K562 (cell line): Measurements from ENCODE around the gene JMY. TPM values are rescaled to one million over a fixed set of nuclear protein-coding genes. Genes with fewer than 3 reads are reported as not detected.

Experiments used
- ATAC-seq: fragments of 200-7000 bp; cut with Tn5 transposase; 3 replicates; pipeline ENCODE4 v1.9.1; 2020; ENCODE audit warnings: moderate library complexity
- BruUV-seq: library from RNA; stranded (reverse); fragments of 400-500 nt; replicated peaks from 2 replicates; lab custom pipeline; 2021; lab: Mats Ljungman, UMichigan
- CTCF ChIA-PET: fragments of 300-600 bp; formaldehyde crosslinking; extraction: SDS; loops from one replicate; lab custom pipeline; 2021; ENCODE audit warnings: low intra/inter-chr PET ratio; lab: Yijun Ruan, JAX
- POLR2A ChIA-PET: fragments of 300-600, 350-650 bp; sonication (Branson Sonifier 250); formaldehyde crosslinking; extraction: SDS; loops from one replicate; lab custom pipeline; 2021; ENCODE audit warnings: antibody characterized with exemption, inconsistent platforms; lab: Yijun Ruan, JAX
- DNase-seq, 4 experiments: peaks; one replicate each; pipeline versions ENCODE4 v3.0.0 to v3.0.0-alpha.2; 2011 to 2018; ENCODE audit warnings: low spot score in 3 of 4, mixed read lengths in 3 of 4; ENCODE audit errors: extremely low read depth in 1 of 4
- FAIRE-seq: peaks from 2 replicates; lab custom pipeline; 2011; peaks lifted over from hg19 to GRCh38; lab: Jason Lieb, UNC
- H2AFZ ChIP-seq: 2 replicates; pipeline ENCODE4 v1.6.0; 2011; ENCODE audit warnings: low read depth, low read length, control low read depth, inconsistent platforms
- H3K27ac ChIP-seq: fragments of 200-600 bp; 3 replicates; pipeline ENCODE4 v1.8.0; 2011; ENCODE audit warnings: low read depth, mild to moderate bottlenecking, control low read depth, inconsistent platforms, low read length, moderate library complexity, mixed read lengths; ENCODE audit errors: extremely low read depth
- H3K27me3 ChIP-seq, 2 experiments: fragments of 300-600 bp in 1 of 2; 2 replicates in 1 of 2; 3 replicates in 1 of 2; pipeline versions ENCODE4 v1.6.0 to v1.8.0; 2011; ENCODE audit warnings: inconsistent platforms in 2 of 2, low read length in 2 of 2, mild to moderate bottlenecking in 1 of 2, mixed read lengths in 1 of 2, moderate library complexity in 1 of 2; ENCODE audit not compliant: control insufficient read depth in 2 of 2, insufficient read depth in 2 of 2
- H3K36me3 ChIP-seq: fragments of 300-600 bp; 3 replicates; pipeline ENCODE4 v1.8.0; 2011; ENCODE audit warnings: mild to moderate bottlenecking, low read length, inconsistent platforms; ENCODE audit not compliant: control insufficient read depth, insufficient read depth
- H3K4me1 ChIP-seq, 2 experiments: fragments of 200-600 bp in 1 of 2; replicated peaks in 1 of 2; 2 replicates in 1 of 2; 3 replicates in 1 of 2; pipeline versions ENCODE4 v1.5.1 to v1.8.0; 2011; ENCODE audit warnings: inconsistent platforms in 2 of 2, low read length in 2 of 2, mild to moderate bottlenecking in 1 of 2, mixed read lengths in 1 of 2, moderate library complexity in 1 of 2; ENCODE audit not compliant: control insufficient read depth in 2 of 2, insufficient read depth in 2 of 2
- H3K4me2 ChIP-seq: 2 replicates; pipeline ENCODE4 v1.6.1; 2011; ENCODE audit warnings: low read length, control low read depth, inconsistent platforms, mixed read lengths; ENCODE audit not compliant: insufficient read depth
- H3K4me3 ChIP-seq: fragments of 200-600 bp; sonication (generic), shearing (Covaris generic); 2 replicates; pipeline ENCODE4 v1.5.1; 2016; ENCODE audit warnings: control low read depth, inconsistent platforms
- H3K79me2 ChIP-seq: fragments of 200-600 bp; 3 replicates; pipeline ENCODE4 v1.8.0; 2011; ENCODE audit warnings: low read length, inconsistent platforms; ENCODE audit not compliant: control insufficient read depth, insufficient read depth
- H3K9ac ChIP-seq, 2 experiments: 2 replicates each; pipeline versions ENCODE4 v1.6.0 to v1.6.1; 2011; ENCODE audit warnings: low read depth in 2 of 2, low read length in 2 of 2, control low read depth in 1 of 2, inconsistent platforms in 1 of 2, mild to moderate bottlenecking in 1 of 2, mixed read lengths in 1 of 2; ENCODE audit not compliant: insufficient read depth in 1 of 2
- H3K9me1 ChIP-seq: one replicate; pipeline ENCODE4 v1.6.0; 2011; ENCODE audit warnings: inconsistent platforms, mild to moderate bottlenecking, low read length, moderate library complexity; ENCODE audit not compliant: control insufficient read depth, insufficient read depth
- H3K9me3 ChIP-seq: replicated peaks from 2 replicates; pipeline ENCODE4 v1.5.1; 2011; ENCODE audit warnings: low read depth, low read length, inconsistent platforms; ENCODE audit not compliant: control insufficient read depth, insufficient read depth
- H4K20me1 ChIP-seq: replicated peaks from 2 replicates; pipeline ENCODE4 v1.6.1; 2011; ENCODE audit warnings: low read length, inconsistent platforms, mixed read lengths; ENCODE audit not compliant: control insufficient read depth, insufficient read depth
- CHD2 ChIP-seq: IDR thresholded peaks from 2 replicates; pipeline ENCODE4 v1.6.1; 2011; ENCODE audit warnings: low read depth, low read length
- ERF ChIP-seq: fragments of 450-650 bp; formaldehyde crosslinking; IDR thresholded peaks from 2 replicates; pipeline ENCODE4 v1.4.0; 2020; ENCODE audit warnings: mild to moderate bottlenecking, mixed read lengths
- KLF10 ChIP-seq: fragments of 250-450 bp; sonication (Bioruptor Pico); IDR thresholded peaks from 2 replicates; pipeline ENCODE4 v1.6.1; 2021; ENCODE audit warnings: matching md5 sums
- PHB2 ChIP-seq: fragments of 450-650 bp; IDR thresholded peaks from 2 replicates; pipeline ENCODE4 v1.6.1; 2017; ENCODE audit warnings: low read depth
- XRCC4 ChIP-seq: IDR thresholded peaks from one replicate; pipeline ENCODE4 v1.6.1; 2011; ENCODE audit not compliant: insufficient read depth, insufficient read length; ENCODE audit errors: extremely low read depth
- ZNF121 ChIP-seq: sonication (generic); formaldehyde crosslinking; conservative IDR thresholded peaks from 2 replicates; pipeline ENCODE4 v1.8.0; 2022; ENCODE audit warnings: missing genetic modification reagents
- ZNF76 ChIP-seq: fragments of 250-450 bp; sonication (Bioruptor Pico); IDR thresholded peaks from 2 replicates; pipeline ENCODE4 v1.4.0; 2020; ENCODE audit warnings: mild to moderate bottlenecking, moderate library complexity, borderline replicate concordance
- WGBS: fragments of 100-300 bp; shearing (Covaris generic); methylation state at CpG from one replicate; pipeline ENCODE4 v1.1.6; 2016; ENCODE audit warnings: low coverage, mixed read lengths; ENCODE audit not compliant: insufficient coverage; ENCODE audit errors: missing lambda C conversion rate; 5-methylcytosine and 5-hydroxymethylcytosine counted together
- in situ Hi-C: fragments of 300-500 bp; cut with MboI; formaldehyde crosslinking; loops from 4 replicates; pipeline ENCODE4 v1.15.0; 2018; ENCODE audit warnings: inconsistent platforms, mixed read lengths
- intact Hi-C: fragments of 100-400 bp; cut with micrococcal nuclease; formaldehyde crosslinking; loops from 2 replicates; pipeline ENCODE4 v1.14.2; 2022
- polyA plus RNA-seq, 8 experiments: library from polyadenylated mRNA; depleted of rRNA in 4 of 8; stranded (reverse) in 5 of 8; unstranded in 3 of 8; fragments of >200 nt; fragmentation: Nextera tagmentation in 2 of 8; fragmentation: Illumina TruSeq in 1 of 8; extraction: Ambion mirVana in 2 of 8; extraction: Trizol in 1 of 8; gene quantifications; 2 replicates each; pipeline versions ENCODE4 v1.2.1 to v1.2.3, GENCODE V29; 2011 to 2014; ENCODE audit warnings: inconsistent platforms in 1 of 8, missing spikeins in 1 of 8
- total RNA-seq, 7 experiments: library from RNA; depleted of rRNA in 6 of 7; stranded (reverse); fragments of >200 nt in 6 of 7; fragmentation: Illumina TruSeq in 2 of 7; extraction: Trizol in 2 of 7; gene quantifications; 2 replicates each; pipeline versions ENCODE4 v1.2.1 to v1.2.3, GENCODE V29; 2011 to 2021; ENCODE audit warnings: low replicate concordance in 1 of 7
- TF ChIP-seq, protein P1 (sequence below), 2 experiments: fragments of 200-800 bp in 1 of 2; sonication (Bioruptor generic) in 1 of 2; sonication (generic) in 1 of 2; formaldehyde crosslinking in 1 of 2; IDR thresholded peaks in 1 of 2; conservative IDR thresholded peaks in 1 of 2; 2 replicates each; pipeline versions ENCODE4 v1.5.0 to v1.6.1; 2016 to 2020; ENCODE audit warnings: missing compliant biosample characterization in 1 of 2, missing genetic modification characterization in 1 of 2, missing genetic modification reagents in 1 of 2

Gene JMY
- total and polyA plus RNA-seq, 9 of the 15 experiments (the other 6 are each of a cell fraction or from before 2014, with no cell fraction given) = 1.1 to 5.5 (median 3.7) TPM

DNA sequence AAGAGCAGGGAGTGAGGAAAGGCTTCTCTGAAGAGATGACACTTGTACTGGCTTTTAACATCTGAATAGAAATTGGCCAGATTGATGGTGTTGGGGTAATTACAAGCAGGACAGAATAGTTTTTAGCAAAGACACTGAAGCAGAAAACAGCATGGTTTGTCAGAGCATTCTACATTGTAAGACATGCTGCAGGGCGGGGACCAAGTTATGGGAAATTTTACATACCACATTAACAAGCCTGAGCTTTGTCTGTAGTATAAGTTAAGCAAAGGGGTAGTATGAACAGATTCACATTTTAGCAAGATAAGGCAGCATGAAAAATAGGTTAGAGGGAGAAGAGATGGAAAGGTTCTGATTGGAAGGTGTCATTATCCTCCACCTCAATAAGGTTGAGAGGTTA lies 66.5 kb downstream of the JMY start:
- H3K4me3 ChIP-seq = no peak overlapping the region
- H3K79me2 ChIP-seq = no peaks in the 10 kb centered on the region
- POLR2A ChIA-PET = no interaction called here
- no peak overlapping the region for H2AFZ ChIP-seq
- in situ Hi-C loops (no loop called here), intact Hi-C loops (no loop called here)
- FAIRE-seq = no peak
- 63% methylated on average over 1 of the region's 1 CpG for WGBS
- no TSS peak for BruUV-seq
- H3K27ac ChIP-seq = no peak overlapping the region
- H3K36me3 ChIP-seq = peaks cover 21% of the 10 kb centered on the region; the same call in 1 of the 3 replicates
- H4K20me1 ChIP-seq = no peaks in the 10 kb centered on the region
- H3K27me3 ChIP-seq = no peaks in the 10 kb centered on the region
- no peak for DNase-seq
- no peaks in the 10 kb centered on the region for H3K9me1 ChIP-seq
- no peak for ATAC-seq
- H3K4me2 ChIP-seq = no peak overlapping the region
- no peaks in the 10 kb centered on the region for H3K4me1 ChIP-seq
- CTCF ChIA-PET = no interaction called here
- no peak overlapping the region for H3K9ac ChIP-seq
- no peaks in the 10 kb centered on the region for H3K9me3 ChIP-seq
- TF ChIP-seq XRCC4 = no peak
- TF ChIP-seq, protein P1, sequence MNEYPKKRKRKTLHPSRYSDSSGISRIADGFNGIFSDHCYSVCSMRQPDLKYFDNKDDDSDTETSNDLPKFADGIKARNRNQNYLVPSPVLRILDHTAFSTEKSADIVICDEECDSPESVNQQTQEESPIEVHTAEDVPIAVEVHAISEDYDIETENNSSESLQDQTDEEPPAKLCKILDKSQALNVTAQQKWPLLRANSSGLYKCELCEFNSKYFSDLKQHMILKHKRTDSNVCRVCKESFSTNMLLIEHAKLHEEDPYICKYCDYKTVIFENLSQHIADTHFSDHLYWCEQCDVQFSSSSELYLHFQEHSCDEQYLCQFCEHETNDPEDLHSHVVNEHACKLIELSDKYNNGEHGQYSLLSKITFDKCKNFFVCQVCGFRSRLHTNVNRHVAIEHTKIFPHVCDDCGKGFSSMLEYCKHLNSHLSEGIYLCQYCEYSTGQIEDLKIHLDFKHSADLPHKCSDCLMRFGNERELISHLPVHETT (CRISPR knock-in tag; conservative IDR thresholded peaks at IDR 0.05 in 1 of 2, IDR thresholded peaks at IDR 0.05 in 1 of 2) = no peak

GRCh38 chr5:79305706-79306105 lies 69.8 kb downstream of the JMY start:
- Histone ChIP-seq H3K9me3 (no peaks in the 10 kb centered on the region), H3K27me3 (no peaks in the 10 kb centered on the region), H3K4me1 (no peaks in the 10 kb centered on the region), H2AFZ (no peak overlapping the region), H3K36me3 (peaks cover 13% of the 10 kb centered on the region; the same call in 1 of the 3 replicates), H3K27ac (no peak overlapping the region), H3K9me1 (no peaks in the 10 kb centered on the region), H3K4me3 (no peak overlapping the region), H3K9ac (no peak overlapping the region), H4K20me1 (no peaks in the 10 kb centered on the region), H3K4me2 (no peak overlapping the region), H3K79me2 (no peaks in the 10 kb centered on the region)
- FAIRE-seq = no peak
- in situ Hi-C loops = no loop called here
- intact Hi-C loops = no loop called here
- 40% methylated on average over 1 of the region's 1 CpG for WGBS
- no peak for DNase-seq
- ChIA-PET POLR2A (no interaction called here), CTCF (interaction anchor here (0.7 kb wide), 1 partner anchor 100 kb away, joined by 3 read pairs; no protein-coding TSS in a partner anchor)
- ATAC-seq = no peak
- BruUV-seq = no TSS peak
- TF ChIP-seq ZNF76 (CRISPR knock-in tag) (no peak), PHB2 (no peak), KLF10 (CRISPR knock-in tag) (no peak), CHD2 (no peak), ZNF121 (CRISPR knock-in tag) (no peak), ERF (no peak)
